Kidney epithelial cell (primary cell): ENCODE measurements around the gene UVRAG. TPM values are rescaled to one million over a fixed set of nuclear protein-coding genes. Genes with fewer than 3 reads are reported as not detected.
"Not testable (repeated sequence)": the region's sequence is repeated elsewhere in the genome, so short reads cannot be mapped to it uniquely, and the experiment has no call there.

ENCODE experiments used
- DNase-seq: peaks from one replicate; pipeline ENCODE4 v3.0.0-alpha.2; 2010; ENCODE audit warnings: low read depth
- H3K27me3 ChIP-seq: 2 replicates; pipeline ENCODE4 v1.6.0; 2011; ENCODE audit warnings: low read length; ENCODE audit not compliant: control insufficient read depth, insufficient read depth
- H3K36me3 ChIP-seq: 2 replicates; pipeline ENCODE4 v1.5.1; 2011; ENCODE audit warnings: low read length; ENCODE audit not compliant: control insufficient read depth, insufficient read depth
- H3K4me3 ChIP-seq: 2 replicates; pipeline ENCODE4 v1.5.1; 2011; ENCODE audit warnings: low read depth, mild to moderate bottlenecking, control low read depth, low read length
- CTCF ChIP-seq: IDR thresholded peaks from 2 replicates; pipeline ENCODE4 v1.5.1; 2011; ENCODE audit warnings: mild to moderate bottlenecking, moderate library complexity, low read length, control low read depth, inconsistent platforms; ENCODE audit not compliant: insufficient read depth, poor library complexity, severe bottlenecking
- total RNA-seq: library from RNA; depleted of rRNA; stranded (reverse); fragments of >200 nt; gene quantifications from 2 replicates; pipeline ENCODE4 v1.2.3, GENCODE V29; 2015

Gene UVRAG
- total RNA-seq, 1 donor from 2014 or later = 16.2 TPM

GRCh38 chr11:75869661-75870455 is 54.8 kb downstream of the UVRAG start:
- TF ChIP-seq CTCF = no peak
- DNase-seq = no peak
- no peaks in the 10 kb centered on the region for H3K27me3 ChIP-seq
- no peaks in the 10 kb centered on the region for H3K36me3 ChIP-seq
- no peak overlapping the region for H3K4me3 ChIP-seq

- no peaks in the 10 kb centered on the region for H3K27me3 ChIP-seq
- H3K36me3 ChIP-seq = no peaks in the 10 kb centered on the region
- no peak overlapping the region for H3K4me3 ChIP-seq
- DNase-seq = no peak
- TF ChIP-seq CTCF = no peak
Observed at GRCh38 chr11:75872887-75873416, 57.9 kb downstream of the UVRAG start.

- Histone ChIP-seq H3K27me3 (no peaks in the 10 kb centered on the region), H3K4me3 (no peak overlapping the region), H3K36me3 (no peaks in the 10 kb centered on the region)
- TF ChIP-seq CTCF = no peak
- DNase-seq = no peak
Observed at GRCh38 chr11:75873417-75874221, 58.6 kb downstream of the UVRAG start.

GRCh38 chr11:75874684-75875341 is 59.8 kb downstream of the UVRAG start:
- TF ChIP-seq CTCF = no peak
- no peaks in the 10 kb centered on the region for H3K27me3 ChIP-seq
- H3K36me3 ChIP-seq = no peaks in the 10 kb centered on the region
- H3K4me3 ChIP-seq = no peak overlapping the region
- no peak for DNase-seq

- DNase-seq, H3K4me3 ChIP-seq, H3K27me3 ChIP-seq, H3K36me3 ChIP-seq: not testable (repeated sequence)
Observed at GRCh38 chr11:75877327-75877726, 62.3 kb downstream of the UVRAG start.

- DNase-seq, H3K36me3 ChIP-seq, H3K27me3 ChIP-seq, H3K4me3 ChIP-seq: not testable (repeated sequence)
Observed at GRCh38 chr11:75877931-75878330, 62.9 kb downstream of the UVRAG start.
